Measurements from ENCODE around the gene MPPED1.

Gene MPPED1

DNA sequence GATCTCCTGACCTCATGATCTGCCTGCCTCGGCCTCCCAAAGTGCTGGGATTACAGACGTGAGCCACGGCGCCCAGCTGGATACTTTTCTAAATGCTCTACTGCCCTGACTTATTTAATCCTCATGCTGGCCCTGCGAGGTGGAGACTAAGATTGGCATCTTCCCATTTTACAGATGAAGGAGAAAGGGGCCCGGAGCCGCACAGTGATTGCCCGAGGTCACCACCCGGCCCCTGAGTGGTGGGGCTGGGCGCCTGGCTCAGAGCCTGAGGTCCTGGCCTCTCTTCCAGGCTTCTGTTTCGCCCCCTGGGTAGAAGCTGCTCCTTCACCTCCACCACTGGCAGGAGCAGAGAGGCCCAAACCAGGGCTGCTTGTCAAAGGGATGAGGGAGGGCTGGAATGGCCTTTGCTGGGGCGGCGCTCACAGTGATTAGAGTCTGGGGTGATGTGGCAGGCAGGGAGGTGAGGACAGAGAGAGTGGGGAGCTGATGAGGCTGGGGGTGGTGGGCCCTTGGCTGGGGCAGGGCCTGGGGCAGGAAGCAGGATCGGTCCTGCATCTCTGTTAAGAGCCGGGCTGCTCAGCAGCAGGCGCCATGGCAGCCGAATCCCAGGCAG, 15.4 kb upstream of the MPPED1 start:
- ATAC-seq (replicated peaks; ENCODE audit: extremely low read depth, poor library complexity, severe bottlenecking) (no peak), DNase-seq (ENCODE audit: low spot score in 2 of 2) (no peak)
- Mint-ChIP-seq H3K9me3 (no peaks in the 10 kb centered on the region), H3K27me3 (peaks cover 45% of the 10 kb centered on the region), H3K36me3 (ENCODE audit: insufficient read depth) (peaks cover 1% of the 10 kb centered on the region), H3K4me3 (no peak overlapping the region), H3K27ac (ENCODE audit: low read depth) (no peak overlapping the region), H3K4me1 (no peaks in the 10 kb centered on the region)

DNA sequence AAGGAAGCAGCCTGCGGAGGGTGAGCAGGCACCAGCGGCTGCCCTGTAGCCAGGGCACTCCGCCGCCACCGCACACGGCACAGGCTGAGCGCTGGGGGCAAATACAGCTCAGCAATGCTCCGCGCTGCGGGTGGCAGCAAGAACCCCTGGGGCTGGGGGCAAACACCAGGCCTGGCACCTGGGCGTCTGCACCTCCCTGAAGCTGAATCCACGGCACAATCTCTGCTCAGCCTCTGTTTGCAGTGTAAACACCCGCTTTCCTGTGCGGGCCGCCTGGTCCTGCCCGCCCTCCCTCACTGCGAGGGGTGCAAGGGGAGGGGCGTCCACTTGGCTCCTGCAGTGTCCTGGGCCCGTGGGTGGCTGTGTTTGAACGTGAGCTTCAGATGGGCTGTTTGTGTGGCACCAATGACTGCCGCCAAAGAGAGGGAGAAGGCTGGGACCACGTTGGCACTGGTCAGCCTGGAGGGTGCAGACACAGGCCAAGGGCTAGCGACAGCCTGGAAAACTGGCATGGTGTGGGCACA, 14.8 kb upstream of the MPPED1 start:
- Mint-ChIP-seq H3K27me3 (peaks cover 49% of the 10 kb centered on the region), H3K4me3 (no peak overlapping the region), H3K27ac (ENCODE audit: low read depth) (no peak overlapping the region), H3K4me1 (no peaks in the 10 kb centered on the region), H3K9me3 (no peaks in the 10 kb centered on the region), H3K36me3 (ENCODE audit: insufficient read depth) (peaks cover 1% of the 10 kb centered on the region)
- ATAC-seq (replicated peaks; ENCODE audit: extremely low read depth, poor library complexity, severe bottlenecking) (no peak), DNase-seq (ENCODE audit: low spot score in 2 of 2) (no peak)

GRCh38 chr22:43397766-43398165, 14.0 kb upstream of the MPPED1 start:
- no peak for ATAC-seq (replicated peaks; ENCODE audit: extremely low read depth, poor library complexity, severe bottlenecking)
- Mint-ChIP-seq H3K4me1 (no peaks in the 10 kb centered on the region), H3K36me3 (ENCODE audit: insufficient read depth) (peaks cover 1% of the 10 kb centered on the region), H3K27ac (ENCODE audit: low read depth) (no peak overlapping the region), H3K9me3 (no peaks in the 10 kb centered on the region), H3K27me3 (peaks cover 49% of the 10 kb centered on the region), H3K4me3 (no peak overlapping the region)
- no peak for DNase-seq (ENCODE audit: low spot score in 2 of 2)

DNA sequence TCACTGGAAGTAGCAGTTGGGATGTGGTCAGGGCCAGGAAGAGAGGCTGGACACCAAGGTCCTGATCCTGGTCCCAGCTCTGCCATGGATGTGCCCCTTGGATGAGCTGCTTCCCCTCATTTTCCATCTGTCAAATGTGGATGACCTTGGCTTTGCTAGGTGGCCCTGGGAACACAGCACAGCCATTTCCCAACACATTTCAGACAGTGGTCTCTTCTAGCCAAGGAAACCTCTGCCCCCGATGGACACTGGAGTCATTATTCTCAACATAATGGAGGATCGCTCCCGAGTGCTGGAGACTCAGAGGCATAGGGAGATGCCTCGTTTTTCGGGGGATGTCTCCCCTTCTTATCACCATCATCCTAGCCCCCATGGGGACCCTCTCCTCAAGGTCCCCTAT, 13.6 kb upstream of the MPPED1 start:
- ATAC-seq (replicated peaks; ENCODE audit: extremely low read depth, poor library complexity, severe bottlenecking) (no peak), DNase-seq (ENCODE audit: low spot score in 2 of 2) (no peak)
- Mint-ChIP-seq H3K27ac (ENCODE audit: low read depth) (no peak overlapping the region), H3K36me3 (ENCODE audit: insufficient read depth) (peaks cover 1% of the 10 kb centered on the region), H3K27me3 (peaks cover 51% of the 10 kb centered on the region), H3K4me1 (no peaks in the 10 kb centered on the region), H3K4me3 (no peak overlapping the region), H3K9me3 (no peaks in the 10 kb centered on the region)

DNA sequence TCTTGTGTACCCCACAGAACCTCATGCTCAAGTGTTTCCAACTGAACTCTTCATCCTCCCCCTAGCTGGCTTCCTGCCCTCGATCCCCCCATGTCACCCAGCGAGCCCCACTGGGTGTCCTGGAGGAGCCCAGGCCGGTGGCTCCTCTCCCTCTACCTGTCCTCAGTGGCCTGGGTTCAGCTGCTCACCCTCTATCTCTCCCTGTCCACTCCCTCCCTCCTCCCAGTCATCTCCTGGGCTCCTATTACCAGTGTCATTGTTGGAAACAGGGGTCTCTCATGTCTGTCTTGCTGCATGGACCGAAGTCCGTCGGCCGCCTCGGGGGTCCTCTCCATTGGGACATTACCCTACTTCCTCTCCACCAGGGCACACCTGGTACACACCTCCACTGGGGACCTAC, 12.9 kb upstream of the MPPED1 start:
- Mint-ChIP-seq H3K4me3 (no peak overlapping the region), H3K4me1 (no peaks in the 10 kb centered on the region), H3K27me3 (peaks cover 58% of the 10 kb centered on the region), H3K36me3 (ENCODE audit: insufficient read depth) (peaks cover 1% of the 10 kb centered on the region), H3K9me3 (no peaks in the 10 kb centered on the region), H3K27ac (ENCODE audit: low read depth) (no peak overlapping the region)
- DNase-seq (ENCODE audit: low spot score in 2 of 2) (no peak), ATAC-seq (replicated peaks; ENCODE audit: extremely low read depth, poor library complexity, severe bottlenecking) (no peak)

- no peak overlapping the region for H3K27ac Mint-ChIP-seq (ENCODE audit: low read depth)
- ATAC-seq (replicated peaks; ENCODE audit: extremely low read depth, poor library complexity, severe bottlenecking) (no peak), DNase-seq (ENCODE audit: low spot score in 2 of 2) (no peak)
- H3K27me3 Mint-ChIP-seq, result peaks cover 64% of the 10 kb centered on the region
- peaks cover 1% of the 10 kb centered on the region for H3K36me3 Mint-ChIP-seq (ENCODE audit: insufficient read depth)
- no peaks in the 10 kb centered on the region for H3K4me1 Mint-ChIP-seq
- no peak overlapping the region for H3K4me3 Mint-ChIP-seq
- H3K9me3 Mint-ChIP-seq, result no peaks in the 10 kb centered on the region
Observed at GRCh38 chr22:43399338-43399979, 12.4 kb upstream of the MPPED1 start.

DNA sequence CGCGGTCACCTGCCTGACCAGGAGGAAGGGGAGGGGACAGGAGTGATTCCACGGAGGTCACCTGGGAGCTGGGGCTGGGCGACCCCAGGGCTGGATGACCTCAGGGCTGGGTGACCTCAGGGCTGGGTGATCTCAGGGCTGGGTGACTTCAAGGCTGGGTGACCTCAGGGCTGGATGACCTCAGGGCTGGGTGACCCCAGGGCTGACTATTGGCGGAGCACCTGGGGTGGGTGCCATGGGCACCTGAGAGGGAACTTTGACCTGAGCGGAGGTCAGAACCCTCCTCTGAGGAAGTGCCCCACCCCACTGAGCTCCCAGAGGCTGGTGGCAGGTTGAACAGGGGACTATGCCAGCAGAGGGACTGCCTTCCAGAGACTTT, 11.8 kb upstream of the MPPED1 start:
- Mint-ChIP-seq H3K27me3 (peaks cover 68% of the 10 kb centered on the region), H3K9me3 (no peaks in the 10 kb centered on the region), H3K27ac (ENCODE audit: low read depth) (no peak overlapping the region), H3K36me3 (ENCODE audit: insufficient read depth) (peaks cover 1% of the 10 kb centered on the region), H3K4me1 (no peaks in the 10 kb centered on the region), H3K4me3 (no peak overlapping the region)
- ATAC-seq (replicated peaks; ENCODE audit: extremely low read depth, poor library complexity, severe bottlenecking) (no peak), DNase-seq (ENCODE audit: low spot score in 2 of 2) (no peak)

DNA sequence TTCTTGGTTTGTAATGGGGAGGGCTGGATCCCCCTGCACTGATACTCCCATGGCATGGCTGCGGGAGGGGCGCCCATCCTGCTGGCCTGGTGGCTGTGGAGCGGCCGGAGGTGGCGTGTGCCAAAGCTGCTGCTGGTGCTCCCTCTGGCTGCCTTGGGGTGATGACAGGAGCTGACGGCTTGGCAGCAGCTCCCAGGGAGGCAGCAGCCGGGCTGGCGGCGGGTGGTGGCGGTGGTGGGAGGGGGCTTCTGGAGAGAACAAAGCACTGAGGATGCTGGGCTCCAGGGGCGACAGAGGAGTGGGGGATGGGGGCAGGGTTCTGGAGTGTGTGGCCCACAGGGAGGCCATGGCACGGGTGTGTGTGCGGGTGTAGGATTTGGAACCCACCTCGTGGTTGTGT, 11.4 kb upstream of the MPPED1 start:
- H3K4me3 Mint-ChIP-seq, result no peak overlapping the region
- H3K27ac Mint-ChIP-seq (ENCODE audit: low read depth), result no peak overlapping the region
- H3K27me3 Mint-ChIP-seq, result peaks cover 68% of the 10 kb centered on the region
- DNase-seq (ENCODE audit: low spot score in 2 of 2) (no peak), ATAC-seq (replicated peaks; ENCODE audit: extremely low read depth, poor library complexity, severe bottlenecking) (no peak)
- H3K36me3 Mint-ChIP-seq (ENCODE audit: insufficient read depth), result peaks cover 1% of the 10 kb centered on the region
- H3K9me3 Mint-ChIP-seq, result no peaks in the 10 kb centered on the region
- no peaks in the 10 kb centered on the region for H3K4me1 Mint-ChIP-seq

- H3K4me3 Mint-ChIP-seq, result no peak overlapping the region
- ATAC-seq (replicated peaks; ENCODE audit: extremely low read depth, poor library complexity, severe bottlenecking) (no peak), DNase-seq (ENCODE audit: low spot score in 2 of 2) (no peak)
- H3K4me1 Mint-ChIP-seq, result no peaks in the 10 kb centered on the region
- H3K9me3 Mint-ChIP-seq, result no peaks in the 10 kb centered on the region
- peaks cover 71% of the 10 kb centered on the region for H3K27me3 Mint-ChIP-seq
- no peak overlapping the region for H3K27ac Mint-ChIP-seq (ENCODE audit: low read depth)
- peaks cover 1% of the 10 kb centered on the region for H3K36me3 Mint-ChIP-seq (ENCODE audit: insufficient read depth)
Observed at GRCh38 chr22:43401233-43401632, 10.6 kb upstream of the MPPED1 start.

DNA sequence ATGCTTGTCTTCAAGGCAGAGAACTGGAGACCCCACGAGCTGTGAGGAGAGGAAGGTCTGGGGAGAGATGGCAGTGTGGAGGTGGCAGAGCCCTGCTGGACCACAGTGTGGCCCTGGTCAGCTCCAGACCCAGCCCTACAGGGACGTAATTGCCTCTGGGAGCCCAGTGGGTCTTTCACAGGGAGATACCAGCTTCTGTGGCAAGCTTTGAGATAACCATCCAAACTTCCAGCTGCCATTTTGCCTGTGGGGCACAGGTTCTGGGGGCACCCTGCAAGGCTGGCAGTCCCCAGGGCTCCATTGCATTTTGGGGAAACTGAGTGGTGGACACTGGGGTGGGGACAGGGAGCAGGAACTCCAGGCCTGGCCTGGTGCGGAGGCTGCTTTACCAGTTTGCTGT, 10.2 kb upstream of the MPPED1 start:
- Mint-ChIP-seq H3K27me3 (peaks cover 71% of the 10 kb centered on the region), H3K27ac (ENCODE audit: low read depth) (no peak overlapping the region), H3K36me3 (ENCODE audit: insufficient read depth) (peaks cover 1% of the 10 kb centered on the region), H3K4me3 (no peak overlapping the region), H3K9me3 (no peaks in the 10 kb centered on the region), H3K4me1 (no peaks in the 10 kb centered on the region)
- no peak for DNase-seq (ENCODE audit: low spot score in 2 of 2)
- ATAC-seq (replicated peaks; ENCODE audit: extremely low read depth, poor library complexity, severe bottlenecking), result no peak

GRCh38 chr22:43402128-43402527, 9.7 kb upstream of the MPPED1 start:
- H3K4me1 Mint-ChIP-seq, result no peaks in the 10 kb centered on the region
- H3K36me3 Mint-ChIP-seq (ENCODE audit: insufficient read depth), result peaks cover 1% of the 10 kb centered on the region
- H3K9me3 Mint-ChIP-seq, result no peaks in the 10 kb centered on the region
- no peak overlapping the region for H3K27ac Mint-ChIP-seq (ENCODE audit: low read depth)
- no peak overlapping the region for H3K4me3 Mint-ChIP-seq
- H3K27me3 Mint-ChIP-seq, result peaks cover 71% of the 10 kb centered on the region
- DNase-seq (ENCODE audit: low spot score in 2 of 2) (no peak), ATAC-seq (replicated peaks; ENCODE audit: extremely low read depth, poor library complexity, severe bottlenecking) (no peak)

DNA sequence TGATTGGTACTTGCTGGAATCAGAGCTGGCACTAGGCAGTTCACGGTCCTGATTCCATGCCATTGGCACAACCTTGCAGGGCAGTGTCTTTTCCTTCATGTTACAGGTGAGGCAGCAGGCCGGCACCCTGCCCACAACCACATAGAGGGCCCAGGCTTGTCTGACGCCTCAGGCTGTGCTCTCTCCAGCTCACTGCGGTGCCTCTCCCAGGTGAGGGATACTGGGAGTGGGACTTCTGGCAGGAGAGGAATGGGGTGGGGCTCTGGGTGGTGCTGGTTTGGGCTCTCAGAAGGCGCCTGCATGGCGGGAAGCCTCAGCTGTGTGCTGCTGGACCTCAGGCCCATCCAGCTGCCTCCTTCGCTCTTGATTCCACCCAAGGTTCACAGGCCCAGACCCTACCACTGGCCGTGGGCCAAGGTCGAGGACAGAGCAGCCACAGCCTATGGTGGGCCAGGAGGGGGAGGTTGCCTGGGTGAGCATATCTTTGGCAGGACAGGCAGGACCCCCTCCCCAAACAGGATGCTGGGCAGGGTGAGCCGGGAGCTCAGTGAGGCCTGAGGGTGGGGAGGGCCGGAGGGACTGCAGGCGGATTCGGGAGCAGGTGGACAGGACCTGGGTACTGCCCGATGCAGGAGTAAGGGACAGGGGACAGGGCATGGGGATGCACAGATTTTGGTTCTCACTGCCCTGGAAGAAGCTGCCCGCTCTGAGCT, 7.0 kb upstream of the MPPED1 start:
- DNase-seq (ENCODE audit: low spot score in 2 of 2) (no peak), ATAC-seq (replicated peaks; ENCODE audit: extremely low read depth, poor library complexity, severe bottlenecking) (no peak)
- Mint-ChIP-seq H3K36me3 (ENCODE audit: insufficient read depth) (no peaks in the 10 kb centered on the region), H3K27me3 (peaks cover 60% of the 10 kb centered on the region), H3K4me1 (no peaks in the 10 kb centered on the region), H3K4me3 (no peak overlapping the region), H3K27ac (ENCODE audit: low read depth) (no peak overlapping the region), H3K9me3 (no peaks in the 10 kb centered on the region)
